Measurements from ENCODE around the gene NCBP2L. TPM values are rescaled to one million over a fixed set of nuclear protein-coding genes. Genes with fewer than 3 reads are reported as not detected.

Gene NCBP2L
- total RNA-seq, 2 experiments from 2014 or later: not detected

DNA sequence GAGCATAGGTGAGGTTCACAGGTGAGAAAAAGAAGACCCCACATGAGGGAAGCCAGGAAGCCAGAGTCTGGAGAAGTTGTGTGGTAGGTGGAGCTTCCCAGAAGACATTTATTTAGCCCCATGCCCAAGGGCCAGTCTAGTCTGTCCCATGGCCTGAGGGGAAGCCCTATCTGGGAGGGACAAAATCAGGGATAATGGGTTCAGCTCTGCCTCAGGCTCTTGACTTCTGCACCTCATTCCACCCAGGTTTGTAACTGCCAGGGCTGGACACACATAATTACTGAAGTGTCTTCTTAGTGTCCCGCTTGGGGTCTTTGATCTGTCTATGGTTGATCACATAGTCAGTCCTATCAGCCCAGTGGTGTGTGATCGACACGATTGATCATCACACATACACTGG lies 38.0 kb upstream of the NCBP2L start:
- Mint-ChIP-seq H3K27me3 (ENCODE audit: low read depth) (no peaks in the 10 kb centered on the region), H3K27ac (no peak overlapping the region), H3K9me3 (ENCODE audit: insufficient read depth) (no peaks in the 10 kb centered on the region), H3K36me3 (ENCODE audit: low read depth) (peaks cover 2% of the 10 kb centered on the region), H3K4me3 (no peak overlapping the region), H3K4me1 (ENCODE audit: low read depth) (peaks cover 21% of the 10 kb centered on the region)
- ChIA-PET CTCF (interaction anchor here (2.0 kb wide), 1 partner anchor 22 kb away, joined by 7 read pairs; no protein-coding TSS in a partner anchor), POLR2A (no interaction called here)
- ATAC-seq (no peak), DNase-seq (no peak)

DNA sequence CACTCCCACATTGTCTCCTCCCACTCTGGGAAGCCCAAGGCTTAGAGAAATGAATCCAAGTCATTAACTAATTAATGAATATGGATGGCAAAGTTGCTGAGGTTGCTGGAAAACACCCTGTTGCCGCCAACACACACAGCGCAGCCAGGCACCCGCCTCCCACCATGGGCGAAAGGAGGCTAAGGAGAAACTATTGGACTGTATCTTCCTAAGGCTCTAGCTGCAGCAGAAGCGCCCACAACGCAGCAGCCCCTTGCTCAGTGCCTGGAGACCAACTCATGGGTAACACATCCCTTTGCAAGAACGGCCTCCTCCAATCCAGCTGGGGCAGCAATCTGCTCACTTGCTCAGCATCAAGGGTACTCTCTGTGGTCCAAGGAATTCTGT lies 36.1 kb upstream of the NCBP2L start:
- ATAC-seq (peak; percentile 20), DNase-seq (no peak)
- Mint-ChIP-seq H3K4me3 (peak overlapping the region; percentile 72), H3K27me3 (ENCODE audit: low read depth) (no peaks in the 10 kb centered on the region), H3K27ac (peak overlapping the region; percentile 97), H3K4me1 (ENCODE audit: low read depth) (peaks cover 21% of the 10 kb centered on the region), H3K9me3 (ENCODE audit: insufficient read depth) (no peaks in the 10 kb centered on the region), H3K36me3 (ENCODE audit: low read depth) (peaks cover 2% of the 10 kb centered on the region)
- POLR2A ChIA-PET: interaction anchor here (0.7 to 2.9 kb wide), 7 partner anchors 16 to 112 kb away, joined by 3 to 11 read pairs (median 4); no protein-coding TSS in a partner anchor
- CTCF ChIA-PET: interaction anchor here (0.8 to 1.7 kb wide), 5 partner anchors 12 to 68 kb away, joined by 3 to 15 read pairs (median 4); partner anchors contain the start of gene TSC22D3

DNA sequence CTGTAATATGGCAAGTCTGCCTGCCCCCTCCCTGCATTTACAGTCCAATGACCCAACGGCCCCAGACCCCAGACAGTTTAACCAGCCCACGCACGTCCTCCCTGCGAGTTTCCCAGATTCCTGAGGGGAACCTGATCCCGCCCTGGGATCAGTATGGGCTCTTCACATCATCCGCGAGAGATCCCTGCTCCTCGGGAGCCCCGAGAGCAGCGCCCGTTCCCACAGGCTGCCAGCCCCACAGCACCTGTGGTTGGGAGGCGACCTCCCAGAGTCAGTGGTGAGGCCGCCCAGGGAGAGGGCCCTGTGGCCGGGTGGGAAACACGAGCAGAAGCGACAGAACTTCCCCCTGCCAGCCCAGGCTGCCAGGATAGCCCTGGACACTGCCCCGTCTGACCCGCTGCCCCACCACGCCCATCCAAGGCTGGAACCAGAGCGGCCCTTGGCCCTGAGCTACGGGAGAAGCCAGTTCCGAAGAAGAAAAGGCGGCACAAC lies 34.8 kb upstream of the NCBP2L start:
- H3K9me3 Mint-ChIP-seq (ENCODE audit: insufficient read depth): no peaks in the 10 kb centered on the region
- DNase-seq (no peak), ATAC-seq (no peak)
- ChIA-PET CTCF (interaction anchor here (1.7 to 1.8 kb wide), 2 partner anchors 26 to 34 kb away, joined by 4 to 15 read pairs; partner anchors contain the start of gene NCBP2L), POLR2A (interaction anchor here (2.9 kb wide), 1 partner anchor 26 kb away, joined by 11 read pairs; no protein-coding TSS in a partner anchor)
- peaks cover 21% of the 10 kb centered on the region for H3K4me1 Mint-ChIP-seq (ENCODE audit: low read depth)
- peak overlapping the region; percentile 97 for H3K27ac Mint-ChIP-seq
- H3K27me3 Mint-ChIP-seq (ENCODE audit: low read depth): no peaks in the 10 kb centered on the region
- H3K4me3 Mint-ChIP-seq: peak overlapping the region; percentile 72
- H3K36me3 Mint-ChIP-seq (ENCODE audit: low read depth): peaks cover 2% of the 10 kb centered on the region

DNA sequence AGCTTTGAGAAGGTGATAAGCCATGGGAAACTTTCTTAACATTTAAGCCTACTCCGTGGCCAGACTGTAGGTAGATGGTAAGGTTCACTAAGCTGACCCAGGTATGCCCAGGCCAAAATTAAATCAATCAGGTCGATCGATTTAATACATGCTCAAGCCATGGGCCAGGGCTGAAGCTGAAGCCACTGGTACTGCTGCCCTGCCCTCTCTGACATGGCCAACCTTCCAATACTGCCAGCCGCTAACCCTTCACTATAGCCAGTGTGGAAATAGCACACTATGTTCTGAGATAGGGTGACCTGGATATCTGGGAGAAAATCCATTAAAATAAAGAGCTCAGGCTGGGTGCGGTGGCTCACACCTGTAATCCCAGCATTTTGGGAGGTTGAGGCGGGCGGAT lies 33.5 kb upstream of the NCBP2L start:
- ChIA-PET CTCF (interaction anchor here (1.1 to 1.8 kb wide), 2 partner anchors 31 to 33 kb away, joined by 4 read pairs; partner anchors contain the start of genes NCBP2L and TSC22D3), POLR2A (interaction anchor here (0.7 kb wide), 1 partner anchor 18 kb away, joined by 3 read pairs; no protein-coding TSS in a partner anchor)
- ATAC-seq: no peak
- Mint-ChIP-seq H3K4me1 (ENCODE audit: low read depth) (peaks cover 21% of the 10 kb centered on the region), H3K27ac (no peak overlapping the region), H3K36me3 (ENCODE audit: low read depth) (peaks cover 2% of the 10 kb centered on the region), H3K4me3 (no peak overlapping the region), H3K27me3 (ENCODE audit: low read depth) (no peaks in the 10 kb centered on the region), H3K9me3 (ENCODE audit: insufficient read depth) (no peaks in the 10 kb centered on the region)
- no peak for DNase-seq

DNA sequence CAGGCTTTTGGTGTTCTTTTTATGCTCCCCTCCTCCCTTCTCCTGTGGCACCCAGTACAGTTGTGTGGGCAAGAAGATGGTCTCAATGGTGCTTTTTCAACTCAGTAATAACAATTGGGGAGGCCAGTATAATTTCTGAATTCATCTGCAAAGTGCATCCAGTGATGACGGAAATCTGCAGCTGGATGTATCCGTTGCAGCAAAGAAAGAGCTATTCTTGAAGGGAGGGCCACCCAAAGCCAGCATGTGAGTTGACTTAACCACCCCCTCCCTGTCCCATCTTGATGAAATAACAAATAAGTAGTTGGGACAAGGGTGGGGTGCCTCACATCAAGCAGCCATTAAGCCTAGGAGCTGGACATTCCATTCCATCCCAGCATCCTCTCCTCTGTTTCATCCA lies 32.7 kb upstream of the NCBP2L start:
- Mint-ChIP-seq H3K4me1 (ENCODE audit: low read depth) (peaks cover 21% of the 10 kb centered on the region), H3K4me3 (no peak overlapping the region), H3K27ac (no peak overlapping the region), H3K9me3 (ENCODE audit: insufficient read depth) (no peaks in the 10 kb centered on the region), H3K27me3 (ENCODE audit: low read depth) (no peaks in the 10 kb centered on the region), H3K36me3 (ENCODE audit: low read depth) (peaks cover 2% of the 10 kb centered on the region)
- CTCF ChIA-PET: interaction anchor here (1.3 kb wide), 1 partner anchor 32 kb away, joined by 3 read pairs; the partner anchor contains the start of gene NCBP2L
- DNase-seq (no peak), ATAC-seq (no peak)
- POLR2A ChIA-PET: interaction anchor here (0.7 kb wide), 1 partner anchor 17 kb away, joined by 3 read pairs; no protein-coding TSS in a partner anchor

DNA sequence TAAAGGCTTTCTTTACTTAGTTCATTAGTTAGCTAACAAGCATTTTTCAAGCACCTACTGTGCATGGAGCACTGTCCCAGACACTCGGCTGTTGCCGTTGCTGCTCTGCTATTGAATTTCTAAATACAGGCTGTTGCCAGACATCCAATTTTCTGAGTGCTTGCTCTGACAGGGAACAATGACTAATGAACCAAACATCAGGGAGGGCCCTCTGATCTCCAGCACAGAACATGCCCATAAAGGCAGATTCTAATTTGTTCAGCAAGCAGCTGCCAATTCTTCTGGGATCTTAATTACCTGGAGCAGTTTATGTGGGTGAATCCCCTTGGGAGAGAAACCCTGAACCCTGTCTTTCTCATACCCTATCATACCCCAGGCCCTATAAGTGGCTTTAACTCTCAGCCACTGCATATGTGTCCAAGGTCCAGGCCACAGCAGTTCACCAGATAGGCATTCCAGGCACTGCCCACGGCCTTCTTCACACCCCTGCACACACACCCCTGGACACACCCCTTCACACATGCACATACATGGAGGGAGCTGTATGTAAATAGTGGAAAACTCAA lies 29.9 kb upstream of the NCBP2L start:
- ATAC-seq (no peak), DNase-seq (no peak)
- no peak overlapping the region for H3K4me3 Mint-ChIP-seq
- CTCF ChIA-PET: no interaction called here
- H3K9me3 Mint-ChIP-seq (ENCODE audit: insufficient read depth): no peaks in the 10 kb centered on the region
- H3K36me3 Mint-ChIP-seq (ENCODE audit: low read depth): no peaks in the 10 kb centered on the region
- peaks cover 2% of the 10 kb centered on the region for H3K4me1 Mint-ChIP-seq (ENCODE audit: low read depth)
- no peaks in the 10 kb centered on the region for H3K27me3 Mint-ChIP-seq (ENCODE audit: low read depth)
- no peak overlapping the region for H3K27ac Mint-ChIP-seq
- POLR2A ChIA-PET: no interaction called here

DNA sequence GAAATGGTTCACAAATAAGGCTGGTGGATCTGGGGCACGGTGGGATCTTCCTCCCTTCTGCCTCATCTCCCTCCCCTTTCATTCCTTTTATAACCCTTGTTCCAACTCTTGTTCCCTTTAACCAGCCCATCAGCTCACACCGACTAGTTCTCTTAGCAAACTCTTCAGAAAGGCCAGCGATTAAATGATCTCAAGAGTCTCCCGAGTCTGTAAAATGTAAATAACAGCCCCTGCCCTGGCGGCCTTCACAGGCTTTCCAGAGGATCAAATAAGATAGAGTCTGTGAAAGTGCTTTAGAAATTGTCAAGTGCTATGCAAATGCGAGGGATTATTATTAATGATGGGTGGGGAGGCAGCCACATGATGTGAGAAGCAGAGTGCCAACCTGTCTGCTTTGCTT lies 29.0 kb upstream of the NCBP2L start:
- no peaks in the 10 kb centered on the region for H3K4me1 Mint-ChIP-seq (ENCODE audit: low read depth)
- ATAC-seq (no peak), DNase-seq (no peak)
- no peaks in the 10 kb centered on the region for H3K9me3 Mint-ChIP-seq (ENCODE audit: insufficient read depth)
- CTCF ChIA-PET: no interaction called here
- POLR2A ChIA-PET: no interaction called here
- H3K4me3 Mint-ChIP-seq: no peak overlapping the region
- H3K36me3 Mint-ChIP-seq (ENCODE audit: low read depth): no peaks in the 10 kb centered on the region
- no peak overlapping the region for H3K27ac Mint-ChIP-seq
- H3K27me3 Mint-ChIP-seq (ENCODE audit: low read depth): no peaks in the 10 kb centered on the region

DNA sequence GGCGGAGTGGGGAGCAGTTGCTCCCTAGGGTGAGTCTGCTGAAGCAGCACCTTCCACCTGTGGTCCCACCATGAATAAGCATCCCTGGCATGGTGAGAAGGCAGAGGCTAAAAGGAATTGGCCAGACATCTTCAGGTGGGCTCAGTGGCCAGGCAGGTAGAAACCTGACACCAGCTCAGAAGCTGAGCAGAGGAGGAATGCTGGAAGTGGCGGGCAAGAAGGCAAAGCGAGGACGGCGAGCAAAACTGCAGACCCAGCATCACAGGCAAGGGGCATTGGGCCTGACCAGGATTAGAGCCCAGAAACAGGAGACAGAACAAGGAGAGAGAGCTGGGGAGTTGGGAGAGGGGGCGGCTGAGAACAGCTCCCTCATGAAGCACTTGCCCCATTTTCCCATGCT lies 27.3 kb upstream of the NCBP2L start:
- ChIA-PET POLR2A (no interaction called here), CTCF (no interaction called here)
- Mint-ChIP-seq H3K4me3 (no peak overlapping the region), H3K9me3 (ENCODE audit: insufficient read depth) (no peaks in the 10 kb centered on the region), H3K27me3 (ENCODE audit: low read depth) (no peaks in the 10 kb centered on the region), H3K27ac (no peak overlapping the region), H3K36me3 (ENCODE audit: low read depth) (no peaks in the 10 kb centered on the region), H3K4me1 (ENCODE audit: low read depth) (peaks cover 5% of the 10 kb centered on the region)
- ATAC-seq (no peak), DNase-seq (no peak)

DNA sequence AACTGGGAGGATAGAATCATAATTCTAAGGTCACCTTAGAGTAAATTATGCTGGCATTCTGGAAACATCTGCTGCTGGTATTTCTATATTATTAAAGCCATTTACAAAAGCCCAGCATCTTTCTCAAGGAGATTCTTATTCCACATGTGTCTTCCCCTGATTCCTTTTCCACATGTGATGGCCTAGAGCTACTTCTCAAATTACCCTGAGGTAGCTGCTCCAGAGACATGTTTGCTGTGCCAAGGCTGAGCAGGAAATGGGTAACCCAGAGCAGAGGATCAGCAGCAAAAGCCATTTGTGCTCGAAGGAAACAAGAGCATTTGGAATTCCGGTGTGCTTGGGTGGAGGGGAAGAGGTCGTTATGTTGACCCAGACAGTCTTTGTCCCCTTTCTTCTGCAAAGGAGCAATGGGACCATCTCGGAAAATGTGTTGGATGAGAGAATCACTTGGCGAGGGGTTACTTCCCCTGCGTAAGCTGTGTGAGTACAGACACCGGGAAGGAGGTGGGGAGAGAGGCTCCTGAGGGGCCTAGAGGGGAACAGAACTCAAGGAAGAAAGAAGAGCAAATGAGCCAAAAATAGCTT lies 26.6 kb upstream of the NCBP2L start:
- Mint-ChIP-seq H3K4me1 (ENCODE audit: low read depth) (peaks cover 12% of the 10 kb centered on the region), H3K9me3 (ENCODE audit: insufficient read depth) (no peaks in the 10 kb centered on the region), H3K27ac (no peak overlapping the region), H3K36me3 (ENCODE audit: low read depth) (no peaks in the 10 kb centered on the region), H3K27me3 (ENCODE audit: low read depth) (no peaks in the 10 kb centered on the region), H3K4me3 (no peak overlapping the region)
- no peak for ATAC-seq
- no peak for DNase-seq
- CTCF ChIA-PET: no interaction called here
- POLR2A ChIA-PET: no interaction called here

DNA sequence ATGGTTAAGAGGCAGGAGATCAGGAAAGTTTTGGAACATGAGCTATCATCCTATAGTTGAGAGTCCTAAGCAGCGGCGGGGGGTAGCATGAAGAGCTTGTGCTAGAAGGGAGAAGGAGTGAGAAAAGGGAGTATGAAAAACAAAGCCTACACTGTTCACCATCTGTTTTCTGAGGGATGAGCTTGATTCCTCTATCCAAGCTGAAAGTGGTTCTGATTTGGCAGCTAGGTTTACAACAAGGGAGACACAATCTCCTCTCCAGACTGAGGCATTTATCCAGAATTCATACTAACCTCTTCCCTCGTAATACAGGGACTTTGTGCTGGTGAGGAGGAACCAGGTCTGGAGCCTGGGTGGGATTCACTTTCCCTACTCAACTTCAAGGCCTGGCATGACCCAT lies 25.5 kb upstream of the NCBP2L start:
- POLR2A ChIA-PET: no interaction called here
- CTCF ChIA-PET: no interaction called here
- peaks cover 13% of the 10 kb centered on the region for H3K4me1 Mint-ChIP-seq (ENCODE audit: low read depth)
- no peak for ATAC-seq
- H3K27me3 Mint-ChIP-seq (ENCODE audit: low read depth): no peaks in the 10 kb centered on the region
- no peaks in the 10 kb centered on the region for H3K36me3 Mint-ChIP-seq (ENCODE audit: low read depth)
- no peaks in the 10 kb centered on the region for H3K9me3 Mint-ChIP-seq (ENCODE audit: insufficient read depth)
- H3K27ac Mint-ChIP-seq: no peak overlapping the region
- DNase-seq: no peak
- H3K4me3 Mint-ChIP-seq: no peak overlapping the region

DNA sequence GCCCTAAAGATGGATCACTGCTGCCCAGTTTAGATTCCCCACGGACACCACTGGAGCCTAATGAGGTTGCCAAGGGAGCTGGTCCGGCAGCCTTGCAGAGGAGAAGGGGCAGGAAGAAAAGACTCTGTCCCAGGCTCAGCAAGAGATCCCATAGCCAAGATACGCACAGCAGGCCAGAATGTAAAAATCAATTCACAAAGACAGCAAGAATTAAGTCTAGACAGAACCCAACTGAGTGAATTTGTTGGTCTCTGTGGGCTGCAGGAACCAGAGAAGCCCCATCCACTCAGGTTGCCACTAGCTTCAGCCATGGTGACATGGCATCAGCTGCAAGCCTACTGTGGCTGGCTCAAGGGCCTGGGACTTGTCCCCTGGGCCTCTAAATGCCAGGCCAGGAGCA lies 24.8 kb upstream of the NCBP2L start:
- Mint-ChIP-seq H3K27me3 (ENCODE audit: low read depth) (no peaks in the 10 kb centered on the region), H3K36me3 (ENCODE audit: low read depth) (no peaks in the 10 kb centered on the region), H3K4me1 (ENCODE audit: low read depth) (peaks cover 13% of the 10 kb centered on the region), H3K9me3 (ENCODE audit: insufficient read depth) (no peaks in the 10 kb centered on the region), H3K4me3 (no peak overlapping the region), H3K27ac (no peak overlapping the region)
- POLR2A ChIA-PET: no interaction called here
- no peak for ATAC-seq
- no peak for DNase-seq
- CTCF ChIA-PET: no interaction called here

DNA sequence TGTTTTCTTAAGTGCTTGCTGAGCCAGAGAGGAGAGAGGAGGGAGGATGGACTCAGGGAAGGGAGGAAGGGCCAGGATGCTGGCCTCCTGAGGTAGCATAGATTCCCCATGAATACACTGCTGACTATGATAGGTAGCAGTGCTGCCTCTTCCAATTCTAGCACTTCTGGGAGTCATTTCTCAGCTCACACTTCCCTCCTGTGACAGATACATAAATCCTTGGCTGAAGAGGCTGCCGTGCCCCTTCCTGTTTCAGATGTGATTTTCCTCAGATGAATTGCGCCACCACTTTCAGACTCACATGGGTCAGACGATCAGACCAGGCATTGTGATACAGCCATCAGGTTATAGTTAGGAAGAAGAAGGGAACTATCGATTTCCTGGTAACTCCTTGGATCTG lies 24.3 kb upstream of the NCBP2L start:
- no peak overlapping the region for H3K4me3 Mint-ChIP-seq
- CTCF ChIA-PET: no interaction called here
- no peak for DNase-seq
- H3K9me3 Mint-ChIP-seq (ENCODE audit: insufficient read depth): no peaks in the 10 kb centered on the region
- peaks cover 13% of the 10 kb centered on the region for H3K4me1 Mint-ChIP-seq (ENCODE audit: low read depth)
- POLR2A ChIA-PET: no interaction called here
- no peaks in the 10 kb centered on the region for H3K36me3 Mint-ChIP-seq (ENCODE audit: low read depth)
- no peak for ATAC-seq
- no peaks in the 10 kb centered on the region for H3K27me3 Mint-ChIP-seq (ENCODE audit: low read depth)
- no peak overlapping the region for H3K27ac Mint-ChIP-seq
